ENCODE results near the gene FZD10.

The FZD10 gene

GRCh38 chr12:130119241-130119861 is 42.9 kb upstream of the FZD10 start:
- Histone ChIP-seq H3K9me2 (replicated peaks; ENCODE audit: insufficient read depth, low read length) (no peaks in the 10 kb centered on the region), H3K4me2 (ENCODE audit: low read depth, low read length) (no peak overlapping the region), H3K9ac (ENCODE audit: low read length) (no peak overlapping the region), H3K27me3 (replicated peaks; ENCODE audit: insufficient read depth, low read length) (no peaks in the 10 kb centered on the region), H3K36me3 (replicated peaks; ENCODE audit: insufficient read depth, low read length) (no peaks in the 10 kb centered on the region), H3K4me1 (ENCODE audit: low read length) (no peaks in the 10 kb centered on the region), H3K4me3 (ENCODE audit: low read length) (no peak overlapping the region), H4K20me1 (ENCODE audit: insufficient read depth, low read length) (no peaks in the 10 kb centered on the region), H3K9me3 (replicated peaks; ENCODE audit: insufficient read depth, low read length) (no peaks in the 10 kb centered on the region), H3F3A (ENCODE audit: insufficient read depth, low read length) (no peaks in the 10 kb centered on the region), H2AFZ (ENCODE audit: low read length) (no peak overlapping the region), H3K27ac (ENCODE audit: low read length) (no peak overlapping the region), H3K79me2 (ENCODE audit: low read length) (no peaks in the 10 kb centered on the region)
- TF ChIP-seq CTCF (IDR thresholded peaks at IDR 0.05; ENCODE audit: low read length) (no peak), EZH2phosphoT487 (IDR thresholded peaks at IDR 0.05; ENCODE audit: low read length) (no peak), EZH2 (optimal IDR thresholded peaks at IDR 0.05; ENCODE audit: low read depth, low read length) (no peak)
- no peak for DNase-seq

GRCh38 chr12:130120012-130120805 is 42.1 kb upstream of the FZD10 start:
- no peak for DNase-seq
- Histone ChIP-seq H3K9ac (ENCODE audit: low read length) (no peak overlapping the region), H3K9me3 (replicated peaks; ENCODE audit: insufficient read depth, low read length) (no peaks in the 10 kb centered on the region), H3K4me3 (ENCODE audit: low read length) (no peak overlapping the region), H3K27ac (ENCODE audit: low read length) (no peak overlapping the region), H3K36me3 (replicated peaks; ENCODE audit: insufficient read depth, low read length) (no peaks in the 10 kb centered on the region), H3K9me2 (replicated peaks; ENCODE audit: insufficient read depth, low read length) (no peaks in the 10 kb centered on the region), H3K79me2 (ENCODE audit: low read length) (no peaks in the 10 kb centered on the region), H3K27me3 (replicated peaks; ENCODE audit: insufficient read depth, low read length) (no peaks in the 10 kb centered on the region), H3K4me1 (ENCODE audit: low read length) (no peaks in the 10 kb centered on the region), H2AFZ (ENCODE audit: low read length) (no peak overlapping the region), H3K4me2 (ENCODE audit: low read depth, low read length) (no peak overlapping the region), H4K20me1 (ENCODE audit: insufficient read depth, low read length) (no peaks in the 10 kb centered on the region), H3F3A (ENCODE audit: insufficient read depth, low read length) (no peaks in the 10 kb centered on the region)
- TF ChIP-seq EZH2 (optimal IDR thresholded peaks at IDR 0.05; ENCODE audit: low read depth, low read length) (no peak), EZH2phosphoT487 (IDR thresholded peaks at IDR 0.05; ENCODE audit: low read length) (no peak), CTCF (IDR thresholded peaks at IDR 0.05; ENCODE audit: low read length) (no peak)

GRCh38 chr12:130121226-130122000 is 40.9 kb upstream of the FZD10 start:
- Histone ChIP-seq H2AFZ (ENCODE audit: low read length) (no peak overlapping the region), H3K9me2 (replicated peaks; ENCODE audit: insufficient read depth, low read length) (no peaks in the 10 kb centered on the region), H4K20me1 (ENCODE audit: insufficient read depth, low read length) (no peaks in the 10 kb centered on the region), H3K9me3 (replicated peaks; ENCODE audit: insufficient read depth, low read length) (no peaks in the 10 kb centered on the region), H3K4me2 (ENCODE audit: low read depth, low read length) (no peak overlapping the region), H3F3A (ENCODE audit: insufficient read depth, low read length) (no peaks in the 10 kb centered on the region), H3K79me2 (ENCODE audit: low read length) (no peaks in the 10 kb centered on the region), H3K27me3 (replicated peaks; ENCODE audit: insufficient read depth, low read length) (no peaks in the 10 kb centered on the region), H3K4me3 (ENCODE audit: low read length) (no peak overlapping the region), H3K36me3 (replicated peaks; ENCODE audit: insufficient read depth, low read length) (no peaks in the 10 kb centered on the region), H3K9ac (ENCODE audit: low read length) (no peak overlapping the region), H3K27ac (ENCODE audit: low read length) (no peak overlapping the region), H3K4me1 (ENCODE audit: low read length) (no peaks in the 10 kb centered on the region)
- DNase-seq: no peak
- TF ChIP-seq EZH2phosphoT487 (IDR thresholded peaks at IDR 0.05; ENCODE audit: low read length) (no peak), EZH2 (optimal IDR thresholded peaks at IDR 0.05; ENCODE audit: low read depth, low read length) (no peak), CTCF (IDR thresholded peaks at IDR 0.05; ENCODE audit: low read length) (no peak)

Data from MM.1S (cell line).